ENCODE results near the gene SLC35E3.
"Not testable (repeated sequence)": the region's sequence is repeated elsewhere in the genome, so short reads cannot be mapped to it uniquely, and the experiment has no call there.

SLC35E3 gene

DNA sequence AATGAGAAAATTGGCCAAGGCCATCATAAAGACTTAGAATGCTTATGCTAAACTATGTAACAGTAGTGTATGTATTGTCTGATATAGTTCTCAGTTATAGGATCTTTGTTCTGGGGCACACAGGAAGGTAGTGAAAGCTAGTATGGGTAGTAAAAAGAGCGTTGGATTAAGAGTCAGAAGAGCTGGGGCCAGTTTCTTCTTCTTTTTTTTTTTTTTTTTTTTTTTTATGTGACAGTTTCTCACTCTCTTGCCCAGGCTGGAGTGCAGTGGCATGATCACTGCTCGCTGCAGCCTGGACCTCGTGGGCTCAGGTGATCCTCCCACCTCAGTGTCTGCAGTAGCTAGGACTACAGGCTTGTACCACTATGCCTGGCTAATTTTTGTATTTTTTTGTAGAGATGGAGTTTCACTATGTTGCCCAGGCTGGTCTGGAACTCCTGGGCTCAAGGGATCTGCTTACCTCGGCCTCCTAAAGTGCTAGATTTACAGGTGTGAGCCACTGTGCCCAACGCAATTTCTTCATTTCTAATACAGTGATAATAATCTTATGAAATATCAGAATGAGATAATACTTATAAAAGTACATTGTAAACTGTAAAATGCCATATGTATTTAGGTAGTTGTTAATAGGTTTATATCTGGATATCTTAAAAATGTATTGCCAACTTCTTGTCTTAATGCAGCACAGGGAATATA lies 69.4 kb downstream of the SLC35E3 start:
- FAIRE-seq: no peak

DNA sequence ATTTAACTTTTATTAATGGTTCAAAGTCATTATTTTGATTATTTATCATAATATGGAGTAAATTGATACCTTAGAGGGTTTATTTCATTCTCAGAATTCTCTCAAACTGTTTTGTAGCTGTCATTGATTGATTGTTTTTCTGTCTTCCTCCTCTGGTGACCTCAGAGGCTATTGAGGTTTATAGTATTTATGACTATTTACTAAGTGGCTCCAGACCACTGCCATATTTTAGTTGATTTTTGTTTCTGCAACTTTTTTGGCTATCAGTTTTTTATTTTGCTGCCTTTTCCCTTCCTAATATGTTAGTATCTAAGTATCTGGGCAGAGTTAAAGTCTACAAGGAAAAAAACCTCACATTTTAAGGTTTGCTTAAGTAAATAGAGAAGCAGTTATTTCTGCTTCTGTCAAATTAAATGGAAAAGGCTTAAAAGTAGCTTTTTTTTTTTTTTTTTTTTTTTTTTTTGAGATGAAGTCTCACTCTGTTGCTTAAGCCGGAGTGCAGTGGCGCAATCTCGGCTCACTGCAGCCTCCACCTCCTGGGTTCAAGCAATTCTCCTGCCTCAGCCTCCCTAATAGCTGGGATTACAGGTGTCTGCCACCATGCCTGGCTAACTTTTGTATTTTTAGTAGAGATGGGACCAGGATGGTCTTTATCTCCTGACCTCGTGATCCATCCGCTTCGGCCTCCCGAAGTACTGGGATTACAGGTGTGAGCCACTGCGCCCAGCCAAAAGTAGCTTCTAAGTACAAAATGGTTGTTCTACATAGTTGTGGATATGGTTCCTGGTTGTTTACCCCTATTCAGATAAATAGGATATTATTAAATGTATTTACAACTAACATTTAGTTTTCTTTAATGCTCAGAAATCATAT lies 70.2 kb downstream of the SLC35E3 start:
- FAIRE-seq: no peak

DNA sequence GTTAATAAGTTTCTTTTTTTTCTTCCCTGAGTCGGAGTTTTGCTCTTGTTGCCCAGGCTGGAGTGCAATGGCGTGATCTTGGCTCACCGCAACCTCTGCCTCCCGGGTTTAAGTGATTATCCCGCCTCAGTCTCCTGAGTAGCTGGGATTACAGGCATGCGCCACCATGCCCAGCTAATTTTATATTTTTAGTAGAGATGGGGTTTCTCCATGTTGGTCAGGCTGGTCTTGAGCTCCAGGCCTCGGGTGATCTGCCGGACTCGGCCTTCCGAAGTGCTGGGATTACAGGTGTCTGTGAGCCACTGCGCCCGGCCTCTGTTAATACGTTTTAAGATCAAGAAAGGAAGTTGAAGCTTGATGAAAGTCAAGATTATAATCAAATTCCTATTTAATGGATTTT lies 73.5 kb downstream of the SLC35E3 start:
- not testable (repeated sequence) for FAIRE-seq

DNA sequence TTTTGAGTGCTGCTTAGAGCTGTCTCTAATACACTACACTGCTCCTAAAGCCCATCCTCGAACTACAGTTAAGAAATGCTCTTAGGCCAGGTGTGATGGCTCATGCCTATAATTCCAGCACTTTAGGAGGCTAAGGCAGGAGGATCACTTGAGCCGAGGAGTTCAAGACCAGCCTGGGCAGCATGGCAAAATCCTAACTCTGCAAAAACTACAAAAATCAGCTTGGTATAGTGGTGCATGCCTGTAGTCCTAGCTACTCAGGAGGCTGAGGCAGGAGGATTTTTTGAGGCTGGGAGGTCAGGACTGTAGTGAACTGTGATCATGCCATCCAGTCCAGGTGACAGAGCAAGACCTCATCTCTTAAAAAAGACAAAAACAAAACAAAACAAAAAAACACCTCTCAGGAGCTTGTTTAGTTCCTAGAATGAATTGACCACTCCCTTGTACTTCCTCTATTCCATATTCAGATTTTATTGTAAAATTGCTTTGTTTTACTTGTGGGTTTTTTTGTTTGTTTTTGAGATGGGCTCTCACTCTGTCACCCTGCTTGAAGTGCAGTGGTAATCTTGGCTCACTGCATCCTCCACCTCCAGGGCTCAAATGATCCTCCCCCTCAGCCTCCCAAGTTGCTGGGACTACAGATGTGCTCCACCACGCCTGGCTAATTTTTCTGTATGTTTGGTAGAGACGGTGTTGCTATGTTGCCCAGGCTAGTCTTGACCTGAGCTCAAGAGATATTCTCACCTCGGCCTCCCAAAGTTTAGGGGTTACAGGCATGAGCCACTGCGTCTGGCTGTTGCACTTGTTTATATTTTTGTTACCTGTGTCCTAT lies 75.6 kb downstream of the SLC35E3 start:
- no peak for FAIRE-seq

DNA sequence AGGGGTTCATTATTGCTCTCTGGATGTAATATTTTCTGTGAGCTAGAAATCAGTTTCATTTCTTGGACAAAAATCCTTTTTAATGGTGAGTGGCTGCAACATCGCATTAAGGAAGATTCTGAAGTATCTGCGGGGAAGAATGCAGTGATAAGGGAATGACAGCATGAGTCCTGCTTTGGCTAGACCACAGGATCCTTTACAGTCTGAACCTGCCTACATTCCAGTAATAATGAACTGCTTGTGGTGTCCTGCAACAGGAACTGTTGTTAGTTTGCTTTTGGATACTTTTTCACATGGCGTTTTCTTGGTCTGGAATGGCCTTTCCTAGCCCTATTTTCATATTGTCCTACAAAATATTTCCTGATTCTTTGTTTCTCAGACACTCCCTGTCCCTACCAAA lies 77.7 kb downstream of the SLC35E3 start:
- FAIRE-seq: no peak

DNA sequence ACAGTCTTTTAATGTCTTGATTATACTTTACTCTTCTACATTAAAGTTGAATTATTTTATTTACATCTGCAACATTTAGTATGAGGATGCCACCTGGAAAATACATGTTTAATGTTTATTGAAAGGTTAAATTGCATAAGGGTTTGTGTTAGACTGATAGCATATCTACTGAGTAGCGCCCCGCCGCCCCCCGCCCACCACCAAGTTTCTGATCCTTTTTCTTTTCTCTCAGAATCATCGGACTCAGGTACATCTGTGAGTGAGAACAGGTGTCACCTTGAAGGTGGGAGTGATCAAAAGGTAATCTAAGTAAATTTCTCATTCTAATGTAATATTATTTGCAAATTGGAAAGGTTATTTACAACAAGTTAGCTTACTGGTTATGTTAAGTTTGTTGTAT lies 78.2 kb downstream of the SLC35E3 start:
- no peak for FAIRE-seq

DNA sequence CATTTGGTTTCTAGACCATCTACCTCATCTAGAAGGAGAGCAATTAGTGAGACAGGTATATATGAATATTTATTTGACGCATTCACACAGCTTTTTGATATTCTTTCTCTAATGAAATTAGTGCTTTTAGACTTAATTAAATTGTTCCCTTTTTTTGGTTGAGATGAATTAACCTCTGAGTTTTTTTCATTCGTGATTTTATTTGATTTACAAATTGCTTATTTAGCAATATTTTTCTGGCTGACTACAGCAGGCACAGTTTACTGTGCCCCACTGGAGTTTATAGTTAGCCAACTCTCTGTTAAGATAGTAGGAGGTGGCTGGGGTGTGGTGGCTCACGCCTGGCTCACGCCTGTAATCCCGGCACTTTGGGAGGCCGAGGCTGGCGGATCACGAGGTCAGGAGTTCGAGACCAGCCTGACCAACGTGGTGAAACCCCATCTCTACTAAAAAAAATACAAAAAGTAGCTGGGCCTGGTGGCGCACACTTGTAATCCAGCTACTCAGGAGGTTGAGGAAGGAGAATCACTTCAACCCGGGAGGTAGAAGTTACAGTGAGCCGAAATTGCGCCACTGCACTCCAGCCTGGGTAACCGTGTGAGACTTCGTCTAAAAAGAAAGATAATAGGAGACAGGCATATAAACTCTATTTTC lies 78.7 kb downstream of the SLC35E3 start:
- no peak for FAIRE-seq

DNA sequence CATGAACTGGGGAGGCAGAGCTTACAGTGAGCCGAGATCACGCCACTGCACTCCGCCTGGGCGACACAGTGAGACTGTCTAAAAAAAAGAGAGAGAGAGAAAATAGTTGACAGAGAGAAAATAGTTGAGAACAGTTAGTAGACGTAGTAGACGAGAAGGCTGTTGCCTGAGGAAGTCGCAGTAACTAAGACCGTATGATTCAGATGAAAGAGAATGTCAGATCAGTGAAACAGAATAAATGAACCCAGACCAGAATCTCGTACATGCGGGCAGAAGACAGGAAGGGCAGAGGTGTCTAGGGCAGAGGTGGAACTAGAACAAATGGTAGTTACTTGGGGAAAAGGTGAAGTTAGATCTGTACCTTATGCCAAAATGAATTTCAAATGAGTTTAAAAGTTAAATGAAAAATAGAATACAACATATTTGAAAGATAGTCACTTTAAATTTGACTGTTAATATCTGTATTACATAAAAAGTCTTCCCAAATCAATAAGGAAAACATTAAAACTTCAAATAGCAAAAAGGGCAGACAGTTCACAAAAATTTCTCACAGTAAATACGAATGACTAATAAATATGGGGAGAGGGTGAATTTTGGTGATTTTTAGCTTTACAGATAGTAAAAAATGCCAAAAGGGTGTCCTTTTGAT lies 79.7 kb downstream of the SLC35E3 start:
- FAIRE-seq: no peak

DNA sequence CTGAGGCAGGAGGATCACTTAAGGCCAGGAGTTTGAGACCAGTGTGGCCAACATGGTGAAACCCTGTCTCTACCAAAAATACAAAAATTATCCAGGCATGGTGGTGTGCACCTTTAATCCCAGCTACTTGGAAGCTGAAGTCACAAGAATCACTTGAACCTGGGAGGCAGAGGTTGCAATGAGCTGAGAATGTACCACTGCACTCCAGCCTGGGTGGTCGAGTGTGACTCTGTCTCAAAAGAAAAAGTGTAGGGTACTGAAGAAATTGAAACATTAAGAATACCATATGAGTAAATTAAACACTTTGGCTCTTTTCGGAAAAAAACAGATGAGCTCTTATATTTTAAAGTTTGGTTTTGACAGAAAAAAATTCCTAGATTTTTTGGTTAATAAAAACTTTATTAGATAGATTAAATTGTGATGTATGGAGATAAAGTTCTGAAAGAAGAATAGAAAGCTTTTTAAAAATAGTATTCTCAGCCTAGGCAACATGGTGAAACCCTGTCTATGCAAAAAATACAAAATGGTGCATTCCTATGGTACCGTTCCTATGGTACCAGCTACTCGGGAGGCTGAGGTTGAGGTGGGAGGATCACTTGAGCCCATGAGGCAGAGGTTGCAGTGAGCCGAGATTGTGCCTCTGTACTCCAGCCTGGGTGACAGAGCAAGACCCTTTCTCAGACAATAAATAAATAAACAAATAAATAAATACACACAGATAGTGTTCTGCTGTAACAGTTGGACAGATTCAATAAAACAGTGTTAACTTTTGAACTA lies 82.1 kb downstream of the SLC35E3 start:
- FAIRE-seq: no peak

DNA sequence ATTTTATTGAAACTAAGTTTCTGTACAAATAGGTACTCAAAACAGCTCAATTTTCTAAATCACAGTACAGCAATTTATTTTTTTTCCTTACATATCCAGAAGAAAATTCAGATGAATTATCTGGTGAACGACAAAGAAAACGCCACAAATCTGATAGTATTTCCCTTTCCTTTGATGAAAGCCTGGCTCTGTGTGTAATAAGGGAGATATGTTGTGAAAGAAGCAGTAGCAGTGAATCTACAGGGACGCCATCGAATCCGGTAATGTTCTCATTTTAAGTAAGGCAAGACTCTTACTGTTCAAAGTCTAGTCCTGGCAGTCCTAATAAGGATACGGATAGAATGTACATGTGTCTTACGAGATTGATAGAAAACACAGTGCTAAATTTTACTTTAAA lies 82.7 kb downstream of the SLC35E3 start:
- FAIRE-seq: no peak

Measured in islet of Langerhans (tissue), 1 donor.